ENCODE measurements around the gene EPN2. TPM values are rescaled to one million over a fixed set of nuclear protein-coding genes. Genes with fewer than 3 reads are reported as not detected.

The EPN2 gene
- total and polyA plus RNA-seq, 2 experiments from 2014 or later, result 19.0 to 35.9 TPM

DNA sequence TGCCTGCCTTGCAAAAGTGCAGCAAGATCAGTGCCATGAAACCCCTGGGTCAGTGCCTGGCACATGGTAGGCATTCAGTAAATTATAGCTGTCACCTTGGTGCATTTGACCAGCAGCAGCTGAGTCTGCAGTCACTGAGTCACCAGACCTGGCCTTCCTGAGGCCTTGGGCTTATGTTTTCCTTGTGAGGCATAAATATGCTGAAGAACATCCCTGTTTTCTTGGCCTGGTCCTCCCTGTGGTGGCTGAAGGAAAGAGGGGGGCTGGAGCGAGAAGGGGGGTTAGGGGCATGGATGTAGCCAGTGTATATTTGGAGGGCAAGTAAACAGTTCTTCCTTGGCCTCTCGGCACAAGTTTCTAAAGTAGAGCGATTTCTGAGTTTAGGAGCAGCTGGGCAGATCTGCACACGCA, 26.5 kb downstream of the EPN2 start:
- H3K27me3 ChIP-seq, result no peaks in the 10 kb centered on the region
- no peak overlapping the region for H3K4me3 ChIP-seq
- H3K9me2 ChIP-seq (replicated peaks; ENCODE audit: insufficient read depth), result no peaks in the 10 kb centered on the region
- TF ChIP-seq CTCF (IDR thresholded peaks at IDR 0.05; ENCODE audit: poor library complexity) (no peak), EZH2 (IDR thresholded peaks at IDR 0.05; ENCODE audit: borderline replicate concordance) (no peak), EZH2phosphoT487 (IDR thresholded peaks at IDR 0.05; ENCODE audit: low read depth, severe bottlenecking, unreplicated experiment) (no peak)
- H3K9me3 ChIP-seq (ENCODE audit: low read depth), result no peaks in the 10 kb centered on the region
- H3K79me2 ChIP-seq, result peaks cover 95% of the 10 kb centered on the region
- DNase-seq (ENCODE audit: low spot score), result no peak
- peak overlapping the region; percentile 78 for H3K27ac ChIP-seq
- peaks cover 15% of the 10 kb centered on the region for H4K20me1 ChIP-seq (ENCODE audit: insufficient read depth, poor library complexity, severe bottlenecking)
- H2AFZ ChIP-seq, result no peak overlapping the region
- WGBS (ENCODE audit: low lambda C conversion rate, missing lambda C conversion rate), result 70% methylated on average over 4 of the region's 4 CpGs
- peak overlapping the region; percentile 6 for H3K4me2 ChIP-seq
- H3K36me3 ChIP-seq (replicated peaks; ENCODE audit: insufficient read depth, low read depth), result no peaks in the 10 kb centered on the region
- peaks cover 27% of the 10 kb centered on the region for H3K4me1 ChIP-seq (ENCODE audit: insufficient read depth)

DNA sequence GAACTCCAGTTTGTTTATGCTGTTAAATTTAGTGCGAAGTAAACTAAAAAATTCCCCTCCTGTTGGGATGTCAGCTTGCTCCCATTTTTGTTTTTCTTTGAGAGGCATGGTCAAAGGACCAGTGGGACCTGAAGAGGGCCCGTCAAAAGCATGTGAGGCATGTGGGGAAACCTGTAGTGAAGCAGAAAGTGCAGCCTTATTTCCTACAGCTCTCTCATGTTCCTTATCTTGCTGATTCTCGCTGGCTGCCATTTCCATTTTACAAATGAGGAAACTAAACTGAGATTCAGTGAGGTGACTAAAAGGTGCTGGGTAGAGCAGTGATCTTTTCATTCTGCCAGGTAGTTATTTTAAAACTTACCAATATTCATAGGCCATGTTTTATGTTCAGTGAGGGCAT, 27.1 kb downstream of the EPN2 start:
- Histone ChIP-seq H3K4me1 (ENCODE audit: insufficient read depth) (peaks cover 30% of the 10 kb centered on the region), H3K4me2 (peak overlapping the region; percentile 6), H3K27ac (peak overlapping the region; percentile 78), H3K9me3 (ENCODE audit: low read depth) (no peaks in the 10 kb centered on the region), H4K20me1 (ENCODE audit: insufficient read depth, poor library complexity, severe bottlenecking) (peaks cover 15% of the 10 kb centered on the region), H3K4me3 (no peak overlapping the region), H3K79me2 (peaks cover 93% of the 10 kb centered on the region), H2AFZ (no peak overlapping the region), H3K9me2 (replicated peaks; ENCODE audit: insufficient read depth) (no peaks in the 10 kb centered on the region), H3K36me3 (replicated peaks; ENCODE audit: insufficient read depth, low read depth) (no peaks in the 10 kb centered on the region), H3K27me3 (no peaks in the 10 kb centered on the region)
- no peak for DNase-seq (ENCODE audit: low spot score)
- WGBS (ENCODE audit: low lambda C conversion rate, missing lambda C conversion rate), result 60% methylated on average over 3 of the region's 3 CpGs
- no peak for TF ChIP-seq CTCF (IDR thresholded peaks at IDR 0.05; ENCODE audit: poor library complexity)
- TF ChIP-seq EZH2phosphoT487 (IDR thresholded peaks at IDR 0.05; ENCODE audit: low read depth, severe bottlenecking, unreplicated experiment), result no peak
- TF ChIP-seq EZH2 (IDR thresholded peaks at IDR 0.05; ENCODE audit: borderline replicate concordance), result no peak

DNA sequence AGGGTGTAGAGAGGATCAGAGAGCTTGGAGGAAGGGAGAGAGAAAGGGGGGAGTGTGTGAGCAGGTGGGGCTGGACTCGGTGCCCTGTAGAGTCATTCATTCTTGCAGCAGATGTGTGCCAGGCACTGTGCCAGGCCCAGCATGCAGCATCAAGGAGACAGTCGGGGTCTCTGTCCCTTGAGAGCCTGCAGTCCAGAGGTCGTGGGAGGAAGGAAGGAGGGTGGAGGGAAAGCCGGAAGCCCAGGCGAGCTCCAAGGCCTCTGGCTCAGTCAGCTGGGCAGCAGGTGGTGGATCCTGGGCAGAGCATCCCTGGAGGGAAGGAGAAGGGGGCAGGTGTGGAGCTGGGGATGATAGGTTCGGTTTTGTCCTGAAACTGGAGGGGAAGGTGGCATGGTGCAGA, 27.5 kb downstream of the EPN2 start:
- H3K27ac ChIP-seq, result peak overlapping the region; percentile 78
- no peak overlapping the region for H3K4me3 ChIP-seq
- H3K36me3 ChIP-seq (replicated peaks; ENCODE audit: insufficient read depth, low read depth), result no peaks in the 10 kb centered on the region
- no peak overlapping the region for H2AFZ ChIP-seq
- H3K9me3 ChIP-seq (ENCODE audit: low read depth), result no peaks in the 10 kb centered on the region
- WGBS (ENCODE audit: low lambda C conversion rate, missing lambda C conversion rate), result 90% methylated on average over 6 of the region's 6 CpGs
- peaks cover 19% of the 10 kb centered on the region for H4K20me1 ChIP-seq (ENCODE audit: insufficient read depth, poor library complexity, severe bottlenecking)
- H3K79me2 ChIP-seq, result peaks cover 93% of the 10 kb centered on the region
- peaks cover 30% of the 10 kb centered on the region for H3K4me1 ChIP-seq (ENCODE audit: insufficient read depth)
- no peaks in the 10 kb centered on the region for H3K27me3 ChIP-seq
- H3K9me2 ChIP-seq (replicated peaks; ENCODE audit: insufficient read depth), result no peaks in the 10 kb centered on the region
- no peak overlapping the region for H3K4me2 ChIP-seq
- no peak for DNase-seq (ENCODE audit: low spot score)
- TF ChIP-seq EZH2phosphoT487 (IDR thresholded peaks at IDR 0.05; ENCODE audit: low read depth, severe bottlenecking, unreplicated experiment) (no peak), EZH2 (IDR thresholded peaks at IDR 0.05; ENCODE audit: borderline replicate concordance) (no peak), CTCF (IDR thresholded peaks at IDR 0.05; ENCODE audit: poor library complexity) (no peak)

GRCh38 chr17:19265755-19266154, 28.6 kb downstream of the EPN2 start:
- Histone ChIP-seq H3K9me3 (ENCODE audit: low read depth) (no peaks in the 10 kb centered on the region), H3K4me2 (no peak overlapping the region), H3K79me2 (peaks cover 93% of the 10 kb centered on the region), H3K9me2 (replicated peaks; ENCODE audit: insufficient read depth) (no peaks in the 10 kb centered on the region), H3K4me1 (ENCODE audit: insufficient read depth) (peaks cover 30% of the 10 kb centered on the region), H3K27me3 (no peaks in the 10 kb centered on the region), H4K20me1 (ENCODE audit: insufficient read depth, poor library complexity, severe bottlenecking) (peaks cover 17% of the 10 kb centered on the region), H3K36me3 (replicated peaks; ENCODE audit: insufficient read depth, low read depth) (no peaks in the 10 kb centered on the region), H3K4me3 (no peak overlapping the region), H3K27ac (no peak overlapping the region), H2AFZ (no peak overlapping the region)
- TF ChIP-seq EZH2 (IDR thresholded peaks at IDR 0.05; ENCODE audit: borderline replicate concordance) (no peak), EZH2phosphoT487 (IDR thresholded peaks at IDR 0.05; ENCODE audit: low read depth, severe bottlenecking, unreplicated experiment) (no peak), CTCF (IDR thresholded peaks at IDR 0.05; ENCODE audit: poor library complexity) (no peak)
- no peak for DNase-seq (ENCODE audit: low spot score)
- WGBS (ENCODE audit: low lambda C conversion rate, missing lambda C conversion rate), result 83% methylated on average over 6 of the region's 6 CpGs

All from hepatocyte (in vitro differentiated cells).